ENCODE measurements around the gene CC2D2B.

DNA sequence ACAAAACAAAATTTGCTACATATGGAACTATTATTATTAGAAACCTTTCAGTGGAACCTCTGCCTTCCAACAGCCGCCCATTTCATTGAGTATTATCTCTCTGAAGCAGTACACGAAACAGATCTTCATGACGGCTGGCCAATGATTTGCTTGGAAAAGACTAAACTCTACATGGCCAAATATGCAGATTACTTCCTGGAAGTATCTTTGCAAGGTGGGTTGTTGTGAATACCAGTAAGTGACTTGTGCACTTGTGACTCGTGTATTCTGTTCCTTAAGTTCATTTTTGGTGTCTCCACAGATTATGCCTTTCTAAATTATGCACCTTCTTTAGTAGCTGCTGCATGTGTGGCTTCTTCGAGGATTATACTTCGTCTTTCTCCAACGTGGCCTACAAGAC is 149.0 kb downstream of the CC2D2B start:
- TF ChIP-seq EZH2phosphoT487 (IDR thresholded peaks at IDR 0.05; ENCODE audit: insufficient read depth, low read depth), result no peak
- TF ChIP-seq EZH2 (IDR thresholded peaks at IDR 0.05; ENCODE audit: insufficient read depth, poor library complexity, severe bottlenecking), result no peak

Measured in GM23248 (cell line).